Stimulated activated CD8-positive, alpha-beta memory T cell treated with anti-CD3 and anti-CD28 coated beads, Interleukin-7, amount 100 ng/mL, for 1 hour (primary cell): Measurements from ENCODE around the gene USP17L24.
"Not testable (repeated sequence)": the region's sequence is repeated elsewhere in the genome, so short reads cannot be mapped to it uniquely, and the experiment has no call there.

Source experiments
- DNase-seq, 2 donors: peaks; one replicate each; pipeline ENCODE4 v3.0.0-alpha.2; 2020; ENCODE audit warnings: low read depth in 2 of 2

The USP17L24 gene, protein sequence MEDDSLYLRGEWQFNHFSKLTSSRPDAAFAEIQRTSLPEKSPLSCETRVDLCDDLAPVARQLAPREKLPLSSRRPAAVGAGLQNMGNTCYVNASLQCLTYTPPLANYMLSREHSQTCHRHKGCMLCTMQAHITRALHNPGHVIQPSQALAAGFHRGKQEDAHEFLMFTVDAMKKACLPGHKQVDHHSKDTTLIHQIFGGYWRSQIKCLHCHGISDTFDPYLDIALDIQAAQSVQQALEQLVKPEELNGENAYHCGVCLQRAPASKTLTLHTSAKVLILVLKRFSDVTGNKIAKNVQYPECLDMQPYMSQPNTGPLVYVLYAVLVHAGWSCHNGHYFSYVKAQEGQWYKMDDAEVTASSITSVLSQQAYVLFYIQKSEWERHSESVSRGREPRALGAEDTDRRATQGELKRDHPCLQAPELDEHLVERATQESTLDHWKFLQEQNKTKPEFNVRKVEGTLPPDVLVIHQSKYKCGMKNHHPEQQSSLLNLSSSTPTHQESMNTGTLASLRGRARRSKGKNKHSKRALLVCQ

DNA sequence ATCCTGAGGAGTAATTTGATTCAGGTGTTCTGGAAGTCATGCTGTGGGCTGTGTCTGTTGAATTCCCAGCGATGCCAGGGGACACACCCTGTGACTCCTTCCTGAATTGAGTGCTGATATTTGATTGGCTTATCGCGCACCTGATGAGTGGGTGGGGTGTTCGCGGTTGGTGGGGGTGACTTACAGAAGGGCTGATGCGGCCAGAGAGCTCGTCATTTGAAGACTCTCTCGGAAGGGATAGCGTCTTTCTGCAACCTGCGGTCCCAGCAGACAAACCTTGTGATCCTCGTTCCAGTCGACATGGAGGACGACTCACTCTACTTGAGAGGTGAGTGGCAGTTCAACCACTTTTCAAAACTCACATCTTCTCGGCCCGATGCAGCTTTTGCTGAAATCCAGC is at the start of gene USP17L24:
Gene USP17L24 (plus strand): TSS at position 301 of the 400 bp plus-strand sequence. CDS start 0 bp downstream, at position 301.
- not testable (repeated sequence) for DNase-seq

DNA sequence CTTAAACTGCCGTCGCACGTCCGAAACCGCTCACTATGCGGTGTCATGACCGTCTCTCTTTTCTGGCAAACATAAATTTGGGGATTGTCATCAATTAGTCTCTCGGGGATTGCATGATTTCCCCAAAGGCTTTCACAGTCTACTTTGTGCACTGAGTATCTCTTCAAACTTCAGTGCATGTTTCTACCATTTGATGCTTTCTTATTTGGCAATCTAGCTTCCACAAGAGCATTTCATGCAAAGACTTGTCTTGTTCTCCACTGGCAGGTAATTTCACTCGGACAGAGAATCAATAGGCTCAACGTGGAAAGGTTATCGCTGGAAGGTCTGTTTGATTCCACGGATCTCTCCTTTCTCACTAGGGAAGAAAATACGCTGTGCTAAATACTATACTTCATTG is 774 bp upstream of the USP17L24 start:
- not testable (repeated sequence) for DNase-seq

DNA sequence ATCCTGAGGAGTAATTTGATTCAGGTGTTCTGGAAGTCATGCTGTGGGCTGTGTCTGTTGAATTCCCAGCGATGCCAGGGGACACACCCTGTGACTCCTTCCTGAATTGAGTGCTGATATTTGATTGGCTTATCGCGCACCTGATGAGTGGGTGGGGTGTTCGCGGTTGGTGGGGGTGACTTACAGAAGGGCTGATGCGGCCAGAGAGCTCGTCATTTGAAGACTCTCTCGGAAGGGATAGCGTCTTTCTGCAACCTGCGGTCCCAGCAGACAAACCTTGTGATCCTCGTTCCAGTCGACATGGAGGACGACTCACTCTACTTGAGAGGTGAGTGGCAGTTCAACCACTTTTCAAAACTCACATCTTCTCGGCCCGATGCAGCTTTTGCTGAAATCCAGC is 4.6 kb downstream of the USP17L24 start, which contains the start of gene USP17L25:
Gene USP17L25 (plus strand): TSS at position 301 of the 400 bp plus-strand sequence. CDS start 0 bp downstream, at position 301.
- not testable (repeated sequence) for DNase-seq

DNA sequence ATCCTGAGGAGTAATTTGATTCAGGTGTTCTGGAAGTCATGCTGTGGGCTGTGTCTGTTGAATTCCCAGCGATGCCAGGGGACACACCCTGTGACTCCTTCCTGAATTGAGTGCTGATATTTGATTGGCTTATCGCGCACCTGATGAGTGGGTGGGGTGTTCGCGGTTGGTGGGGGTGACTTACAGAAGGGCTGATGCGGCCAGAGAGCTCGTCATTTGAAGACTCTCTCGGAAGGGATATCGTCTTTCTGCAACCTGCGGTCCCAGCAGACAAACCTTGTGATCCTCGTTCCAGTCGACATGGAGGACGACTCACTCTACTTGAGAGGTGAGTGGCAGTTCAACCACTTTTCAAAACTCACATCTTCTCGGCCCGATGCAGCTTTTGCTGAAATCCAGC is 9.4 kb downstream of the USP17L24 start, which contains the start of gene USP17L26:
Gene USP17L26 (plus strand): TSS at position 301 of the 400 bp plus-strand sequence. CDS start 0 bp downstream, at position 301.
- not testable (repeated sequence) for DNase-seq

DNA sequence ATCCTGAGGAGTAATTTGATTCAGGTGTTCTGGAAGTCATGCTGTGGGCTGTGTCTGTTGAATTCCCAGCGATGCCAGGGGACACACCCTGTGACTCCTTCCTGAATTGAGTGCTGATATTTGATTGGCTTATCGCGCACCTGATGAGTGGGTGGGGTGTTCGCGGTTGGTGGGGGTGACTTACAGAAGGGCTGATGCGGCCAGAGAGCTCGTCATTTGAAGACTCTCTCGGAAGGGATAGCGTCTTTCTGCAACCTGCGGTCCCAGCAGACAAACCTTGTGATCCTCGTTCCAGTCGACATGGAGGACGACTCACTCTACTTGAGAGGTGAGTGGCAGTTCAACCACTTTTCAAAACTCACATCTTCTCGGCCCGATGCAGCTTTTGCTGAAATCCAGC is 14.1 kb downstream of the USP17L24 start, which contains the start of gene USP17L5:
Gene USP17L5 (plus strand): TSS at position 301 of the 400 bp plus-strand sequence. CDS start 0 bp downstream, at position 301.
- DNase-seq: not testable (repeated sequence)

DNA sequence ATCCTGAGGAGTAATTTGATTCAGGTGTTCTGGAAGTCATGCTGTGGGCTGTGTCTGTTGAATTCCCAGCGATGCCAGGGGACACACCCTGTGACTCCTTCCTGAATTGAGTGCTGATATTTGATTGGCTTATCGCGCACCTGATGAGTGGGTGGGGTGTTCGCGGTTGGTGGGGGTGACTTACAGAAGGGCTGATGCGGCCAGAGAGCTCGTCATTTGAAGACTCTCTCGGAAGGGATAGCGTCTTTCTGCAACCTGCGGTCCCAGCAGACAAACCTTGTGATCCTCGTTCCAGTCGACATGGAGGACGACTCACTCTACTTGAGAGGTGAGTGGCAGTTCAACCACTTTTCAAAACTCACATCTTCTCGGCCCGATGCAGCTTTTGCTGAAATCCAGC is 18.9 kb downstream of the USP17L24 start, which contains the start of gene USP17L27:
Gene USP17L27 (plus strand): TSS at position 301 of the 400 bp plus-strand sequence. CDS start 0 bp downstream, at position 301.
- not testable (repeated sequence) for DNase-seq

DNA sequence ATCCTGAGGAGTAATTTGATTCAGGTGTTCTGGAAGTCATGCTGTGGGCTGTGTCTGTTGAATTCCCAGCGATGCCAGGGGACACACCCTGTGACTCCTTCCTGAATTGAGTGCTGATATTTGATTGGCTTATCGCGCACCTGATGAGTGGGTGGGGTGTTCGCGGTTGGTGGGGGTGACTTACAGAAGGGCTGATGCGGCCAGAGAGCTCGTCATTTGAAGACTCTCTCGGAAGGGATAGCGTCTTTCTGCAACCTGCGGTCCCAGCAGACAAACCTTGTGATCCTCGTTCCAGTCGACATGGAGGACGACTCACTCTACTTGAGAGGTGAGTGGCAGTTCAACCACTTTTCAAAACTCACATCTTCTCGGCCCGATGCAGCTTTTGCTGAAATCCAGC is 23.6 kb downstream of the USP17L24 start, which contains the start of gene USP17L28:
Gene USP17L28 (plus strand): TSS at position 301 of the 400 bp plus-strand sequence. CDS start 0 bp downstream, at position 301.
- DNase-seq: not testable (repeated sequence)

DNA sequence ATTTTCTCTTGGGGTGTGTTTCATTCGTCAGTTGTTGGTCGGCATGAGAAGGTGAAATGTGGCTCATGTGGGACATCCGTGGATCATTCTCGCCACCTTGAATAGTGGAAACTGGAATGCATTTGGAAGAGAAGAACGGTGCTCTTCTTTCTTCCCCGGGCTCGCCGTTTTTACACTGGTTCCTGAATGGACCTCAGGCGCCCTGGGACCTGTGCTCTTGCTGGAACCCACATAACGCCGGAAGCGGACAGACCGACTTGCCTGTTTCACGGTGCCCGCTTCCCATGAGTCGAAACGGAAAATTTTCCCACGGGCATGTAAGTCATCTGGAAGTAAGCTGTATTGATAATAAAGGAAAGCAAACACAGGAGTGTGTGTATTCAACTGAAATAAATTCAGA is 25.9 kb downstream of the USP17L24 start:
- not testable (repeated sequence) for DNase-seq

DNA sequence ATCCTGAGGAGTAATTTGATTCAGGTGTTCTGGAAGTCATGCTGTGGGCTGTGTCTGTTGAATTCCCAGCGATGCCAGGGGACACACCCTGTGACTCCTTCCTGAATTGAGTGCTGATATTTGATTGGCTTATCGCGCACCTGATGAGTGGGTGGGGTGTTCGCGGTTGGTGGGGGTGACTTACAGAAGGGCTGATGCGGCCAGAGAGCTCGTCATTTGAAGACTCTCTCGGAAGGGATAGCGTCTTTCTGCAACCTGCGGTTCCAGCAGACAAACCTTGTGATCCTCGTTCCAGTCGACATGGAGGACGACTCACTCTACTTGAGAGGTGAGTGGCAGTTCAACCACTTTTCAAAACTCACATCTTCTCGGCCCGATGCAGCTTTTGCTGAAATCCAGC is 28.4 kb downstream of the USP17L24 start, which contains the start of gene USP17L29:
Gene USP17L29 (plus strand): TSS at position 301 of the 400 bp plus-strand sequence. CDS start 0 bp downstream, at position 301.
- DNase-seq: not testable (repeated sequence)

DNA sequence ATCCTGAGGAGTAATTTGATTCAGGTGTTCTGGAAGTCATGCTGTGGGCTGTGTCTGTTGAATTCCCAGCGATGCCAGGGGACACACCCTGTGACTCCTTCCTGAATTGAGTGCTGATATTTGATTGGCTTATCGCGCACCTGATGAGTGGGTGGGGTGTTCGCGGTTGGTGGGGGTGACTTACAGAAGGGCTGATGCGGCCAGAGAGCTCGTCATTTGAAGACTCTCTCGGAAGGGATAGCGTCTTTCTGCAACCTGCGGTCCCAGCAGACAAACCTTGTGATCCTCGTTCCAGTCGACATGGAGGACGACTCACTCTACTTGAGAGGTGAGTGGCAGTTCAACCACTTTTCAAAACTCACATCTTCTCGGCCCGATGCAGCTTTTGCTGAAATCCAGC is 37.9 kb downstream of the USP17L24 start, which contains the start of gene USP17L30:
Gene USP17L30 (plus strand): TSS at position 301 of the 400 bp plus-strand sequence. CDS start 0 bp downstream, at position 301.
- DNase-seq: not testable (repeated sequence)
